Measurements from ENCODE around the gene TARM1.

DNA sequence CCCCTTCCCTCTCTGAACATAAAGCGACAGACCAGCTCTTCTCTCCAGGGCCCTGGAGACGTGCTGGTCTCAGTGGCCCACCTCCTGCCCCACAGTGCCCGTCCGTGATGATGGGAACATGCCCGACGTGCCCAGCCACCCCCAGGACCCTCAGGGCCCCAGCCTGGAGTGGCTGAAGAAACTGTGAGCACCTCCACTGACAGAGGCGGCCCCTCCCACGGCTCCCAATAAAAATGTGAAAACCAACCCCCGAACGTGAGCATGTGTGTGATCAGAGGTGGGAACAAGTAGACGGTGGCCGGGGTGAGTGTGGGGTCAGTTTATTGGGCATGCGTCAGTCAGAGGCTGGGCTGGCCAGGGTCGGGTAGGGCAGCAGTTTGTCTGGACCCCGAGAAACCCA lies 25.6 kb upstream of the TARM1 start:
- TF ChIP-seq, protein P1, sequence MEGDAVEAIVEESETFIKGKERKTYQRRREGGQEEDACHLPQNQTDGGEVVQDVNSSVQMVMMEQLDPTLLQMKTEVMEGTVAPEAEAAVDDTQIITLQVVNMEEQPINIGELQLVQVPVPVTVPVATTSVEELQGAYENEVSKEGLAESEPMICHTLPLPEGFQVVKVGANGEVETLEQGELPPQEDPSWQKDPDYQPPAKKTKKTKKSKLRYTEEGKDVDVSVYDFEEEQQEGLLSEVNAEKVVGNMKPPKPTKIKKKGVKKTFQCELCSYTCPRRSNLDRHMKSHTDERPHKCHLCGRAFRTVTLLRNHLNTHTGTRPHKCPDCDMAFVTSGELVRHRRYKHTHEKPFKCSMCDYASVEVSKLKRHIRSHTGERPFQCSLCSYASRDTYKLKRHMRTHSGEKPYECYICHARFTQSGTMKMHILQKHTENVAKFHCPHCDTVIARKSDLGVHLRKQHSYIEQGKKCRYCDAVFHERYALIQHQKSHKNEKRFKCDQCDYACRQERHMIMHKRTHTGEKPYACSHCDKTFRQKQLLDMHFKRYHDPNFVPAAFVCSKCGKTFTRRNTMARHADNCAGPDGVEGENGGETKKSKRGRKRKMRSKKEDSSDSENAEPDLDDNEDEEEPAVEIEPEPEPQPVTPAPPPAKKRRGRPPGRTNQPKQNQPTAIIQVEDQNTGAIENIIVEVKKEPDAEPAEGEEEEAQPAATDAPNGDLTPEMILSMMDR (IDR thresholded peaks at IDR 0.05), result no peak
- TF ChIP-seq ZFX (IDR thresholded peaks at IDR 0.05; ENCODE audit: borderline replicate concordance), result no peak

All from 22Rv1 (cell line).